Neural cell (in vitro differentiated cells): ENCODE measurements around the gene IGIP. TPM values are rescaled to one million over a fixed set of nuclear protein-coding genes. Genes with fewer than 3 reads are reported as not detected.
A peak's percentile ranks its signal among the peaks of the same experiment; 100 is the strongest.

Experiments
- H2AFZ ChIP-seq: fragments of 200-600, 300-800 bp; sonication (generic), shearing (Covaris generic); 2 replicates; pipeline ENCODE4 v1.6.0; 2014; ENCODE audit warnings: low read depth, mild to moderate bottlenecking, antibody characterized with exemption, low read length, moderate library complexity
- H3F3A ChIP-seq: fragments of 200-600 bp; shearing (Covaris generic); 2 replicates; pipeline ENCODE4 v1.6.1; 2016; ENCODE audit warnings: mild to moderate bottlenecking, moderate library complexity, mixed read lengths, antibody characterized with exemption, low read length; ENCODE audit not compliant: insufficient read depth, poor library complexity, severe bottlenecking
- H3K27ac ChIP-seq: fragments of 200-600, 300-800 bp; sonication (generic), shearing (Covaris generic); 2 replicates; pipeline ENCODE4 v1.5.1; 2014; ENCODE audit warnings: mild to moderate bottlenecking, low read length, moderate library complexity
- H3K27me3 ChIP-seq: fragments of 300-800, 200-600 bp; sonication (generic), shearing (Covaris generic); 2 replicates; pipeline ENCODE4 v1.6.0; 2014; ENCODE audit warnings: mild to moderate bottlenecking, low read depth, low read length, moderate library complexity; ENCODE audit not compliant: insufficient read depth
- H3K36me3 ChIP-seq: fragments of 300-800, 200-600 bp; sonication (generic), shearing (Covaris generic); 2 replicates; pipeline ENCODE4 v1.5.1; 2014; ENCODE audit warnings: mild to moderate bottlenecking, antibody characterized with exemption, low read length, moderate library complexity; ENCODE audit not compliant: insufficient read depth
- H3K4me2 ChIP-seq: fragments of 300-800, 200-600 bp; sonication (generic), shearing (Covaris generic); 2 replicates; pipeline ENCODE4 v1.6.0; 2014; ENCODE audit warnings: mild to moderate bottlenecking, low read length
- H3K4me3 ChIP-seq: fragments of 300-800, 200-600 bp; sonication (generic), shearing (Covaris generic); 2 replicates; pipeline ENCODE4 v1.5.1; 2014; ENCODE audit warnings: mild to moderate bottlenecking, low read length, moderate library complexity
- H3K79me2 ChIP-seq: fragments of 200-600 bp; shearing (Covaris generic); replicated peaks from 2 replicates; pipeline ENCODE4 v1.6.0; 2014; ENCODE audit warnings: mild to moderate bottlenecking, low read length, moderate library complexity; ENCODE audit not compliant: insufficient read depth
- H3K9ac ChIP-seq: fragments of 300-800, 200-600 bp; sonication (generic), shearing (Covaris generic); 2 replicates; pipeline ENCODE4 v1.6.1; 2016; ENCODE audit warnings: mild to moderate bottlenecking, low read length, mixed read lengths
- H3K9me2 ChIP-seq: fragments of 200-600 bp; shearing (Covaris generic); 2 replicates; pipeline ENCODE4 v1.6.1; 2016; ENCODE audit warnings: mild to moderate bottlenecking, low read length, mixed read lengths; ENCODE audit not compliant: insufficient read depth
- H3K9me3 ChIP-seq: fragments of 200-600, 300-800 bp; sonication (generic), shearing (Covaris generic); 2 replicates; pipeline ENCODE4 v1.6.1; 2016; ENCODE audit warnings: mild to moderate bottlenecking, mixed run types, low read length, moderate library complexity, mixed read lengths
- H4K20me1 ChIP-seq: fragments of 200-600 bp; shearing (Covaris generic); 2 replicates; pipeline ENCODE4 v1.6.1; 2016; ENCODE audit warnings: mild to moderate bottlenecking, mixed run types; ENCODE audit not compliant: insufficient read depth
- EP300 ChIP-seq: fragments of 450-650 bp; conservative IDR thresholded peaks from 2 replicates; pipeline ENCODE4 v1.6.1; 2014; ENCODE audit warnings: antibody characterized with exemption, mild to moderate bottlenecking, moderate library complexity; ENCODE audit not compliant: poor library complexity, severe bottlenecking
- EZH2 ChIP-seq: fragments of 200-600, 300-800 bp; shearing (Covaris generic), sonication (generic); IDR thresholded peaks from 2 replicates; pipeline ENCODE4 v1.6.1; 2014; ENCODE audit warnings: antibody characterized with exemption, low read length, borderline replicate concordance, mild to moderate bottlenecking; ENCODE audit not compliant: insufficient read depth, poor library complexity, severe bottlenecking
- MXI1 ChIP-seq: fragments of 450-650 bp; conservative IDR thresholded peaks from 2 replicates; pipeline ENCODE4 v1.6.1; 2014; ENCODE audit warnings: antibody characterized with exemption, mild to moderate bottlenecking; ENCODE audit not compliant: poor library complexity, severe bottlenecking
- POLR2AphosphoS5 ChIP-seq: IDR thresholded peaks from 2 replicates; pipeline ENCODE4 v1.6.1; 2012
- RAD21 ChIP-seq: fragments of 450-650 bp; conservative IDR thresholded peaks from 2 replicates; pipeline ENCODE4 v1.6.1; 2014; ENCODE audit warnings: antibody characterized with exemption, mild to moderate bottlenecking, moderate library complexity
- SMC3 ChIP-seq: fragments of 450-650 bp; conservative IDR thresholded peaks from 2 replicates; pipeline ENCODE4 v1.6.1; 2014; ENCODE audit warnings: antibody characterized with exemption, mild to moderate bottlenecking, moderate library complexity; ENCODE audit not compliant: poor library complexity
- TAF1 ChIP-seq: IDR thresholded peaks from 2 replicates; pipeline ENCODE4 v1.6.1; 2012; ENCODE audit warnings: low read depth
- polyA plus RNA-seq: library from polyadenylated mRNA; depleted of rRNA; stranded (reverse); fragments of >200 nt; gene quantifications from 2 replicates; pipeline ENCODE4 v1.2.3, GENCODE V29; 2014
- TF ChIP-seq, protein P1 (sequence below): fragments of 450-650 bp; IDR thresholded peaks from 2 replicates; pipeline ENCODE4 v1.5.1; 2014; ENCODE audit warnings: antibody characterized with exemption, mild to moderate bottlenecking, moderate library complexity; ENCODE audit not compliant: poor library complexity, severe bottlenecking
- TF ChIP-seq, protein P2 (sequence below): IDR thresholded peaks from 2 replicates; pipeline ENCODE4 v1.6.1; 2012; ENCODE audit warnings: borderline replicate concordance

Gene IGIP
- polyA plus RNA-seq, 1 donor from 2014 or later: 4.4 TPM

DNA sequence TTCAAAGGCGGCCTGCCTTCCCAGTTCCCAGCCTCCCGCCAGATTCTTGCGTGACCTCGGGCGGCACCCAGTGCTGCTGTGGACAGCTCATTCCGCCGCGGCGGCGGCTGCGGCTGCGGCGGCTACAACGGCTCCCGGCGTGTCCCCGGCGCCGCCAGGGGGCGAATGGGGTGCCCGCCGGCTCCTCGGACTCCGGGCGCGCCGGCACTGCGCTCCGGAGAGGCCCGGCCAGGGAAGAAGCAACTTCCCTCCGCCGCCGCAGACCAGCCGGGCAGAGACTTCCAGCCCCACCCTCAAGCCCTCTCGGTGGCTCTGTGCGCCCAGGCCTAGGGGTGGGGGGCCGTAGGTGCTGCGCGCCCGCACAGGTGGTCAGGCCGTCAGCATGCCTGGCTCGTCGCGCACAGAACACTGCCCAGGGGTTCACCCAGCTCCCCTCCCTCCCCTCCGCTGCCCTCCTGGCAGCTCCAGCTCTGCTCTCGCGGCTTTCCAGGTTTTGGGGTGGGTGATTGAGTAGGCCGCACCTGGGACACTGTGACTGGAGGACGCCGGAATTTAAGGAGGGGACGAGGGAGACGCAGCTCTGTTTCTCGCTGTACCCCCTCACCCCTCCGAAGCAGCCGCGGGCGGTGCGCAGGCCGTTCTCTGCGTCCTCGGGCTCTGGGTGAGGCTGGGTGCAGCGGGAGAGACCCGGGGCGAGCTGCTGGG lies 20.2 kb downstream of the IGIP start:
- Histone ChIP-seq H3K9ac (peak overlapping the region; percentile 4), H2AFZ (no peak overlapping the region), H3K9me2 (no peaks in the 10 kb centered on the region), H3K9me3 (no peaks in the 10 kb centered on the region), H3K27me3 (peaks cover 42% of the 10 kb centered on the region), H3K79me2 (no peaks in the 10 kb centered on the region), H4K20me1 (no peaks in the 10 kb centered on the region), H3K36me3 (no peaks in the 10 kb centered on the region), H3K4me3 (peak overlapping the region; percentile 64), H3F3A (no peaks in the 10 kb centered on the region), H3K27ac (no peak overlapping the region), H3K4me2 (no peak overlapping the region)
- TF ChIP-seq MXI1 (no peak), EP300 (no peak), TAF1 (no peak), POLR2AphosphoS5 (no peak), EZH2 (no peak), SMC3 (peak; percentile 48), RAD21 (peak; percentile 26)
- TF ChIP-seq, protein P1, sequence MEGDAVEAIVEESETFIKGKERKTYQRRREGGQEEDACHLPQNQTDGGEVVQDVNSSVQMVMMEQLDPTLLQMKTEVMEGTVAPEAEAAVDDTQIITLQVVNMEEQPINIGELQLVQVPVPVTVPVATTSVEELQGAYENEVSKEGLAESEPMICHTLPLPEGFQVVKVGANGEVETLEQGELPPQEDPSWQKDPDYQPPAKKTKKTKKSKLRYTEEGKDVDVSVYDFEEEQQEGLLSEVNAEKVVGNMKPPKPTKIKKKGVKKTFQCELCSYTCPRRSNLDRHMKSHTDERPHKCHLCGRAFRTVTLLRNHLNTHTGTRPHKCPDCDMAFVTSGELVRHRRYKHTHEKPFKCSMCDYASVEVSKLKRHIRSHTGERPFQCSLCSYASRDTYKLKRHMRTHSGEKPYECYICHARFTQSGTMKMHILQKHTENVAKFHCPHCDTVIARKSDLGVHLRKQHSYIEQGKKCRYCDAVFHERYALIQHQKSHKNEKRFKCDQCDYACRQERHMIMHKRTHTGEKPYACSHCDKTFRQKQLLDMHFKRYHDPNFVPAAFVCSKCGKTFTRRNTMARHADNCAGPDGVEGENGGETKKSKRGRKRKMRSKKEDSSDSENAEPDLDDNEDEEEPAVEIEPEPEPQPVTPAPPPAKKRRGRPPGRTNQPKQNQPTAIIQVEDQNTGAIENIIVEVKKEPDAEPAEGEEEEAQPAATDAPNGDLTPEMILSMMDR: peak; percentile 66
- TF ChIP-seq, protein P2, sequence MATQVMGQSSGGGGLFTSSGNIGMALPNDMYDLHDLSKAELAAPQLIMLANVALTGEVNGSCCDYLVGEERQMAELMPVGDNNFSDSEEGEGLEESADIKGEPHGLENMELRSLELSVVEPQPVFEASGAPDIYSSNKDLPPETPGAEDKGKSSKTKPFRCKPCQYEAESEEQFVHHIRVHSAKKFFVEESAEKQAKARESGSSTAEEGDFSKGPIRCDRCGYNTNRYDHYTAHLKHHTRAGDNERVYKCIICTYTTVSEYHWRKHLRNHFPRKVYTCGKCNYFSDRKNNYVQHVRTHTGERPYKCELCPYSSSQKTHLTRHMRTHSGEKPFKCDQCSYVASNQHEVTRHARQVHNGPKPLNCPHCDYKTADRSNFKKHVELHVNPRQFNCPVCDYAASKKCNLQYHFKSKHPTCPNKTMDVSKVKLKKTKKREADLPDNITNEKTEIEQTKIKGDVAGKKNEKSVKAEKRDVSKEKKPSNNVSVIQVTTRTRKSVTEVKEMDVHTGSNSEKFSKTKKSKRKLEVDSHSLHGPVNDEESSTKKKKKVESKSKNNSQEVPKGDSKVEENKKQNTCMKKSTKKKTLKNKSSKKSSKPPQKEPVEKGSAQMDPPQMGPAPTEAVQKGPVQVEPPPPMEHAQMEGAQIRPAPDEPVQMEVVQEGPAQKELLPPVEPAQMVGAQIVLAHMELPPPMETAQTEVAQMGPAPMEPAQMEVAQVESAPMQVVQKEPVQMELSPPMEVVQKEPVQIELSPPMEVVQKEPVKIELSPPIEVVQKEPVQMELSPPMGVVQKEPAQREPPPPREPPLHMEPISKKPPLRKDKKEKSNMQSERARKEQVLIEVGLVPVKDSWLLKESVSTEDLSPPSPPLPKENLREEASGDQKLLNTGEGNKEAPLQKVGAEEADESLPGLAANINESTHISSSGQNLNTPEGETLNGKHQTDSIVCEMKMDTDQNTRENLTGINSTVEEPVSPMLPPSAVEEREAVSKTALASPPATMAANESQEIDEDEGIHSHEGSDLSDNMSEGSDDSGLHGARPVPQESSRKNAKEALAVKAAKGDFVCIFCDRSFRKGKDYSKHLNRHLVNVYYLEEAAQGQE: no peak

- Histone ChIP-seq H3K36me3 (no peaks in the 10 kb centered on the region), H3K79me2 (no peaks in the 10 kb centered on the region), H3K9ac (peak overlapping the region; percentile 4), H3K4me3 (peak overlapping the region; percentile 64), H3F3A (no peaks in the 10 kb centered on the region), H3K9me2 (no peaks in the 10 kb centered on the region), H4K20me1 (no peaks in the 10 kb centered on the region), H3K27me3 (peaks cover 42% of the 10 kb centered on the region), H3K9me3 (no peaks in the 10 kb centered on the region), H2AFZ (no peak overlapping the region), H3K27ac (no peak overlapping the region), H3K4me2 (no peak overlapping the region)
- TF ChIP-seq RAD21: no peak
- TF ChIP-seq EZH2: no peak
- no peak for TF ChIP-seq POLR2AphosphoS5
- TF ChIP-seq, protein P1: no peak
- no peak for TF ChIP-seq TAF1
- TF ChIP-seq EP300: no peak
- TF ChIP-seq SMC3: no peak
- TF ChIP-seq MXI1: no peak
- TF ChIP-seq, protein P2: no peak
Measured at GRCh38 chr5:140146523-140146842, 20.7 kb downstream of the IGIP start.
